GM12892 (cell line): ENCODE measurements around the gene ST7. TPM values are rescaled to one million over a fixed set of nuclear protein-coding genes. Genes with fewer than 3 reads are reported as not detected.

Experiments used
- DNase-seq: peaks from one replicate; pipeline ENCODE4 v3.0.0; 2011; ENCODE audit not compliant: insufficient read length
- FAIRE-seq: peaks from 2 replicates; lab custom pipeline; 2011; peaks lifted over from hg19 to GRCh38; lab: Jason Lieb, UNC
- POLR2A ChIP-seq: IDR thresholded peaks from 2 replicates; pipeline ENCODE4 v1.6.1; 2011; ENCODE audit warnings: low read depth, low read length, control low read depth
- POLR2AphosphoS5 ChIP-seq: IDR thresholded peaks from 2 replicates; pipeline ENCODE4 v1.6.1; 2011; ENCODE audit warnings: low read depth, low read length, control low read depth
- TAF1 ChIP-seq: IDR thresholded peaks from 2 replicates; pipeline ENCODE4 v1.6.1; 2011; ENCODE audit warnings: low read depth, mild to moderate bottlenecking, control low read depth, low read length, borderline replicate concordance
- polyA plus RNA-seq: library from polyadenylated mRNA; unstranded; fragments of >200 nt; gene quantifications from one replicate; pipeline ENCODE4 v1.2.1, GENCODE V29; 2012; ENCODE audit warnings: missing spikeins, inconsistent platforms; ENCODE audit not compliant: missing spikeins

ST7 gene, protein sequence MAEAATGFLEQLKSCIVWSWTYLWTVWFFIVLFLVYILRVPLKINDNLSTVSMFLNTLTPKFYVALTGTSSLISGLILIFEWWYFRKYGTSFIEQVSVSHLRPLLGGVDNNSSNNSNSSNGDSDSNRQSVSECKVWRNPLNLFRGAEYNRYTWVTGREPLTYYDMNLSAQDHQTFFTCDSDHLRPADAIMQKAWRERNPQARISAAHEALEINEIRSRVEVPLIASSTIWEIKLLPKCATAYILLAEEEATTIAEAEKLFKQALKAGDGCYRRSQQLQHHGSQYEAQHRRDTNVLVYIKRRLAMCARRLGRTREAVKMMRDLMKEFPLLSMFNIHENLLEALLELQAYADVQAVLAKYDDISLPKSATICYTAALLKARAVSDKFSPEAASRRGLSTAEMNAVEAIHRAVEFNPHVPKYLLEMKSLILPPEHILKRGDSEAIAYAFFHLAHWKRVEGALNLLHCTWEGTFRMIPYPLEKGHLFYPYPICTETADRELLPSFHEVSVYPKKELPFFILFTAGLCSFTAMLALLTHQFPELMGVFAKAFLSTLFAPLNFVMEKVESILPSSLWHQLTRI
- polyA plus RNA-seq = 61.1 TPM

DNA sequence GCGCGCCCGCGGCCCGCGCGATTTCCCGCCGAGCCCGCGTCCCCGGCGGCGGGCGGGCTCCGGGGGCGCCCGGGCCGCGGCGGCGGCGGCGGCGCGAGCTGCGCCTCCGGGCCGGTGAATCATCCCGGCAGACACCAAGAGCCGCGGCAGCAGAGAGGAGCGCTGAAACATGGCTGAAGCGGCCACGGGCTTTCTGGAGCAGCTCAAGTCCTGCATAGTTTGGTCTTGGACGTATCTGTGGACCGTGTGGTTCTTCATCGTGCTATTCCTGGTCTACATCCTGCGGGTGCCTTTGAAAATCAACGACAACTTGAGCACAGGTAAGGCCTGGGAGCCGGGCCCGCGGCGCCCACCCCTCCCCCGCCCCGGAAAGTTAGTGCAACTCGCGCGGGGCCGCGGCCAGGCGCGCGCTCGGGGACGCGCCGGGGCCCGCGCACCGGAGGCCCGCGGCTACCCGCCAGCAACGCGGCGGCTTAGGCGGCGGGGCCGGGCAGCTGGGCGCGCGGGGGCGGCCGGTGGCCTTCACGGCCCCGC is at the start of gene ST7:
Gene ST7 (plus strand): TSS at position 130 of the 534 bp plus-strand sequence. CDS start 40 bp downstream, at position 170.
- DNase-seq (peak; percentile 31), FAIRE-seq (peak; percentile 48)
- peak; percentile 18; the same call in 1 of the 2 replicates for TF ChIP-seq TAF1
- no peak for TF ChIP-seq POLR2AphosphoS5
- TF ChIP-seq POLR2A = peak; percentile 63

DNA sequence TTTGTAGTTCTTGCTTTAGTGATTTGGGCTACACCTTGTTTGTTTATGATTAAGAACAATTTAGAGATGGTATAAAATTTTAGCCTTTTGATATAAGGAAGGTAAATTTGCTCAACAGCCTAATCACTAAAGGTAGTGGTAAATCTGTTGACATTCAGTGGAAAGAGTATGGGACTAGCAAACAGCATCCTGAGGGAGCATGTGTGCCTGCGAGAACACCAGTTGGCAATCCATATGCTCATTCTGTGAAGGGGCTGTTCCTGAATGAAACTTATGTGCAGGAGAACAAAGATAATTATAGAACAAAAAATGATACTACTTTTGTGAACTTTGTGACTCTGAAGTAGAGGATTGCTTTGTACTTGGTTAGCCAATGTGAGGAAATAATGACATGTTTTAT is 46.9 kb upstream of the ST7 start:
- FAIRE-seq = no peak
- TF ChIP-seq TAF1 (no peak), POLR2A (no peak), POLR2AphosphoS5 (no peak)
- no peak for DNase-seq

DNA sequence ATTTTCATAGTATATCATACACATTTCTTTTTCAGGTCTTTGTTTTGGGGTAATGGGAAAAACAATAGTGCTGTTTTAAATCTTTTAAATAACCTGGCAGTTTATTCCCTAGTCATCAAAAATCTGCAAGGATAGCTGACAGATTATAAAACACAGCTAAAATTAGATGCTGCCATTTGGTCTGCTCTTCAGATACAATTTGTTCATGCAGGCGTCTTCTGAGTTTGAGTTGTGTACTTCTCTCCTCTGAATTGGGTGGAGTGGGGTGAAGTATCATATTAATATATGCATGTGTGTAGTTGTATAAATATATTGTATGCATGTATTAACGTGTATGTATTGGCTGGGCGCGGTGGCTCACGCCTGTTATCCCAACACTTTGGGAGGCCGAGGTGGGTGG is 42.9 kb upstream of the ST7 start:
- DNase-seq (no peak), FAIRE-seq (no peak)
- no peak for TF ChIP-seq POLR2AphosphoS5

DNA sequence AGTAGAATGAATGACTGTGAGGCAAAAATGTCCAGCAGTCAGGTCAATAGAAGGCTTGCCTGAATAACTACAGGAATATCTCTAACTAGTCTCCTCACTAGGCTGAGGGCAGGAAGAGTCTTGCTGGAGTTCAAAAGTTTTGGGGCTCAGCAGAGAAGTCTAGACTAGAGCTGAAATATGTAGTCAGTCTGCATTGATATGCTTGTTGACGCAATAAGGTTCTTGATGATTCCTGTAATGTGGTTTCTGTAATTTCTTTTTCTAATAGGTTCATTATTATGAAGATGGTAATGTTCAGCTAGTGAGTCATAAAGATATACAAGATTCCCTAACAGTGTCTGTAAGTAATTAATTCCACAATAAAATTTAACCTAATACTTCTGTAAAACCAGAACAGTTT is 41.5 kb upstream of the ST7 start:
- DNase-seq (no peak), FAIRE-seq (no peak)
- TF ChIP-seq TAF1 (no peak), POLR2AphosphoS5 (no peak), POLR2A (no peak)

DNA sequence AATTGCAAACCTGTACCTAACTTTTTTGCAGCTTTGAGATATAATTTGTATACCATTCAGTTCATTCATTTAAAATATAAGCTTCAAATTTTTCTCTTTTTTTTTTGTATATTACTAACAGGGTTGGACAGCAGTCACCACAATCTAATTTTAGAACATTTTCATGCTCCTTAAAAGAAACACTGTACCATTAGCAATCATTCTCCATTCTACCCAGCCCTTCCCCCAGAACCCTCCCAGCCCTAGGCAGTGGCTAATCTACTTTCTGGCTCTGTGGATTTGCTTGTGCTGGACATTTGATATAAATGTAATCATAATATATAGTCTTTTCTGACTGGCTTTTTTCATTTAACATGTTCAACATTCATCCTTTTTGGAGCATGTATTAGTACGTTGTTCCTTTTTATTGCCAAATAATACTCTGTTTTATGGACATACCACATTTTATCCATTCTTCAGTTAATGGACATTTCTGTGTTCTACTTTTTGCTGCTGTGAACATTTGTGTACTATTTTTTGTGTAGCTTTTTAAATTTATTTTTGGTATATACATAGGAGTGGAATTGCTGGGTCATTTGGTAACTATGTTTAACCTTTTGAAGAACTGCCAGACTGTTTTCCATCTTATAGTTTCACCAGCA is 40.9 kb upstream of the ST7 start:
- TF ChIP-seq TAF1 = no peak
- no peak for TF ChIP-seq POLR2A
- TF ChIP-seq POLR2AphosphoS5 = no peak
- DNase-seq (no peak), FAIRE-seq (no peak)

DNA sequence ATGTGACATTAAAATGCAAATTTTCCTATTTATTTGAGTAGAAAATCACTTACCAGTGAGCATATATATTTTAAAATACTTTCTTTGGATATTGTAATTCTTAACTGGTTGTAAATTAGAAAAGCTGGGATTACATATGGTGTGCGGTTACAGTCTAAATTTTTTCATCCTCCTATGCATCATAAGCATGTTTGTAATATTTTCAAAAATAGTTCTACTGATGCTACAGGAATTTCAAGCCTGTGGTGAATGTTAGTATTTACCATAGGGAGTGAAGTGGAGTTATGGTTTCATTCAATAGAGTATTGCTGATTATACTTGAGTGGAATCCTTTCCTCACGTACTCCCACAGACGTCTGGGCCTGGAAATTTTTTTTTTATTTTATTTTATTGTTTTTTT is 34.6 kb upstream of the ST7 start:
- no peak for DNase-seq
- TF ChIP-seq POLR2AphosphoS5 (no peak), POLR2A (no peak), TAF1 (no peak)

DNA sequence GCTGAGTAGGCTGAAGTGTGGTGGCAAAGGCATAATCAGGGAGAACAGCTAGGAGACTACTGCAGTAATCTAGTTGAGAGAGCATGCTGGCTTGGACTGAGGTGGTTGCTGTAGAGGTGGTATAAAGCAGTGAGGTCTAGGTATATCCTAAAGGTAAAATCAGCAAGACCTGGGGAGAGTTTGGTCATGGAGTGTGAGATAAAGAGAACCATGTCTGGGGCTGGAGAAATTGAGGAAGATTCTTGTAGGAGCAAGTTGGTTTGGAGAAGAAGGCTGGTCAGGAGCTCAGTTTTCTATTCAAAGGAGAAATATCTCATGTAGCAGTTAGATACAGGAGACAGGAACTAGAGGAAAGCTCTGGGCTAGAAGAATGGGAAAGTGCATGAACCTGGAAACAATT is 32.9 kb upstream of the ST7 start:
- FAIRE-seq = no peak
- no peak for TF ChIP-seq TAF1
- TF ChIP-seq POLR2A = no peak; the same call in 1 of the 2 replicates
- no peak for TF ChIP-seq POLR2AphosphoS5
- no peak for DNase-seq

More for the DNA sequence above, 34.6 kb upstream of the ST7 start:
- FAIRE-seq = no peak

DNA sequence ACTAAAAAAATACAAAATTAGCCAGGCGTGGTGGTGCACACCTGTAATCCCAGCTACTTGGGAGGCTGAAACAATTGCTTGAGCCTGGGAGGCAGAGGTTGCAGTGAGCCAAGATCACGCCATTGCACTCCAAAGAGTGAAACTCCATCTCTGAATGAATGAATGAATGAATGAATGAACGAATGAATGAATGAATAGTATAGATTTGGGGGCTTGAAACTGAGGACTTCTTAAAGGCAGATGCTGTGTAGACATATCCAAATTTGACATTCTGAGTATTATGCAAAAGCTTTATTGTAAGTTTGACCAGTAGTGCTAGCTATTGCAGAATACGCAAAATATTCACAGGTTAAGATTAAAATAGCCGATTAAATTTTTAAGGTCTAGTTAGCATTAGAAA is 30.8 kb upstream of the ST7 start:
- TF ChIP-seq POLR2A = no peak
- TF ChIP-seq TAF1 = no peak
- no peak for TF ChIP-seq POLR2AphosphoS5
- DNase-seq (no peak), FAIRE-seq (no peak)

DNA sequence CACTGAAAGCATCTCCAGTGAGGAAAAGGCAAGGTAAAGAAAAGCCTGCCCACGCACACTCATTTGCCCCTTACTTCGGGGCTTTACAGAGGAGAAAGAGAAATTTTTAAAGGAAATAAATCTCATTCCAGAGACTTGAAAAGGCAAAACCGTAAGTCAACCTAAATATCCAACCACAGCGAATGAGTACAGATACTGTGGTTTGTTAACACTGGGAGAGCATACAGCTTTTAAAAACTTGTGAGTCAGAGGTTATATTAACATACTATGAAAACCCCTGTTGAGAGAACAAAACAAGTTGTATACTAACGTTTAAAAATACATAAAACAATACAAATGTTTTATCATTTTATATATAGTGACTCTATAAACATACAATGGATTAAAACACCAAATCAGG is 28.6 kb upstream of the ST7 start:
- no peak for TF ChIP-seq POLR2AphosphoS5
- no peak for TF ChIP-seq POLR2A
- no peak for TF ChIP-seq TAF1
- FAIRE-seq = no peak
- no peak for DNase-seq

DNA sequence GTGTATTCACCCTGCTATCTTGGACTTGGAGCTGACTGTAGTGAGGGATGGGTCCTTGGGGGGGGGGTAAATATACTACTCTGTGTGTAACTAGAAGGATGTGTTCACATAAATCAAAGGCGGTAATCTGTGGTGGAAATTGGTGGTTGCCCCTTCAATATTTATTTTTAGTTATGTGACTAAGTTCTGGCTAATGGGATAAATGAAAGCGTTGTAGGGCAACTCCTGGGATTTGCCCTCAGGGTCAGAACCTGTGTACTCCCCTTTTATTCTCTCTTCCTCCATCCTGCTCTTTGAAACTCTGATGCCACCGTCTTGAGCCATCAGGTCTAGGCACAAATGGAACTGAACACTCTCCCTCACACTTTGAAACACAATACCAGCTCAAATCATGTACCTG is 24.3 kb upstream of the ST7 start:
- no peak for DNase-seq
- no peak for FAIRE-seq

More for the DNA sequence above, 24.3 kb upstream of the ST7 start:
- TF ChIP-seq POLR2A (no peak), TAF1 (no peak), POLR2AphosphoS5 (no peak)
